Ureter (tissue), 1 donor: Measurements from ENCODE around the gene SLC29A2. TPM values are rescaled to one million over a fixed set of nuclear protein-coding genes. Genes with fewer than 3 reads are reported as not detected.

ENCODE experiments used
- DNase-seq: peaks from one replicate; pipeline ENCODE4 v3.0.0-alpha.2; 2020; ENCODE audit warnings: low spot score
- total RNA-seq: library from RNA; stranded (reverse); gene quantifications from one replicate; pipeline ENCODE4 v1.2.4, GENCODE V29; 2023
- donor health status: DM: yes; HTN: yes; CAD: no.

The SLC29A2 gene, protein sequence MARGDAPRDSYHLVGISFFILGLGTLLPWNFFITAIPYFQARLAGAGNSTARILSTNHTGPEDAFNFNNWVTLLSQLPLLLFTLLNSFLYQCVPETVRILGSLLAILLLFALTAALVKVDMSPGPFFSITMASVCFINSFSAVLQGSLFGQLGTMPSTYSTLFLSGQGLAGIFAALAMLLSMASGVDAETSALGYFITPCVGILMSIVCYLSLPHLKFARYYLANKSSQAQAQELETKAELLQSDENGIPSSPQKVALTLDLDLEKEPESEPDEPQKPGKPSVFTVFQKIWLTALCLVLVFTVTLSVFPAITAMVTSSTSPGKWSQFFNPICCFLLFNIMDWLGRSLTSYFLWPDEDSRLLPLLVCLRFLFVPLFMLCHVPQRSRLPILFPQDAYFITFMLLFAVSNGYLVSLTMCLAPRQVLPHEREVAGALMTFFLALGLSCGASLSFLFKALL
- 13.0 TPM for total RNA-seq

DNA sequence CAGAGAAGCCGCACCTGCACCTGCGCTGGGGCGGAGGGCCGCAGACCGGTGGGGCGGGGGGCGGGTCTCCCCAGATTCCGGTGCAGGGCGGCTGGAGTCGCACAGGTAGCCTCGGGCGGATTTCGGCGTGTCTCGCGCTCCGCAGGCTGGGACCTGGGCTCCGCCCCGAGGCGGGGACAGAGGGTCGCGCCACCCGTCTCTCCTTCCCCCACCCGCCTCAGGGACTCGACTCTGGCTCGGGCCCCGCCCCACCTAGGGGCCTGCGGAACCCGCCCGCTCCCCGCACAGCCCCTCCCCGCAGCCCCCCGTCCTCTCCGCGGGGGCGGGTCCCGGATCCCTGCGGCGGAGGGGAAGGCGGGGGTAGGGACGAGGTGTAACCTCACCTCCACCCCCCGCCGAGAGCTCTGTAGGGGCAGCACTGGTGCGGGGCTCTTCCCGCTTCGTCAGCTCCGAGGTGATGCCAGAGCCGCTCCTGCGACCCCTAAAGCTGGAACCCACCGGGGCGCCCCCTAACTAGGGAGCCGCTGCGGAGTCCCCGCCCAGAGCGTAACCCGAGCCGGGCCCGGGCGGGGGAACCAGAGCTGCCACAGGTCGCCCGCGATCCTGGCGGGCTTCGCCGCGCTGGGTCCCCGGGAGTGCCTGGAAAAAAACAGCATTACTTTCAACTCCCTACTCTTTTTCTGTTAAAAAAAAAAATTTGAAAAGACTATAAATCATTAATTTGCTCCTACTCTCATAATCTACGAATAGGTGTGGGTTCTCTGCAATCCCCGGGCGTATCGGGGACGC is at the start of gene SLC29A2:
Gene SLC29A2 (minus strand): TSS at position 134 of the 789 bp plus-strand sequence. CDS start 169 bp downstream, outside the sequence.
- DNase-seq, result peak; percentile 79

DNA sequence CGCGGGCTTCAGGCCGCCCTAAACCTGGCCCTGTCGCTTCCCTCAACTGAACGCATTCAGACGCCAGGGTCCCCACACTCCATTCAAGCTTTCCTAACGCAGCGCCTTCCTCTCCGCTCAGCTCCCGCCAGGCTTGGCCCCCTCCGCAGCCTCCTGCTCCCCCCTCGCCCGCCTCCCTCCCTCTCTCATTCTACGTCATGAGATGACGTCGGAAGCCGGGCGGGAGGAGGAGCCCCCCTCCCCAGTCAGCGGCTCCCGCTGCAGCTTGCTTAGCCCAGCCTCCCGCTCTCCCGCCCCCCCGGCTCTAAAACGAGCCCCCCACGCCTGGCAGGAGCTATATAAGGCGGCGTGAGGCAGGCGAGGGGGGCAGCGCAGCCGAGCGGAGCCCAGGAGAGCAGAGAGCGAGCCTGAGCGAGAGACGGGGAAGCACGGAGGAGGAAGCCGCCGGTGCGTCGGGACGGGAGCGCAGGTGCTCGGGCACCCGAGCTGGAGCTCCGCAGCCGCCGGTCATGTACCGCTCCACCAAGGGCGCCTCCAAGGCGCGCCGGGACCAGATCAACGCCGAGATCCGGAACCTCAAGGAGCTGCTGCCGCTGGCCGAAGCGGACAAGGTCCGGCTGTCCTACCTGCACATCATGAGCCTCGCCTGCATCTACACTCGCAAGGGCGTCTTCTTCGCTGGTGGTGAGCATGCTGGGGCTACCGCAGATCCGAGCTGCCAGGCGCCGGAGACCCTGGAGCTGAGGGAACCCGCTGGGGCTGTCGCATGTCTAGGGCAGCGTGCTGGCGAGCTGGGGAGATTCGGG is 49.3 kb upstream of the SLC29A2 start, which contains the start of gene NPAS4:
Gene NPAS4 (plus strand): TSS at position 365 of the 806 bp plus-strand sequence. CDS start 145 bp downstream, at position 510.
- no peak for DNase-seq

DNA sequence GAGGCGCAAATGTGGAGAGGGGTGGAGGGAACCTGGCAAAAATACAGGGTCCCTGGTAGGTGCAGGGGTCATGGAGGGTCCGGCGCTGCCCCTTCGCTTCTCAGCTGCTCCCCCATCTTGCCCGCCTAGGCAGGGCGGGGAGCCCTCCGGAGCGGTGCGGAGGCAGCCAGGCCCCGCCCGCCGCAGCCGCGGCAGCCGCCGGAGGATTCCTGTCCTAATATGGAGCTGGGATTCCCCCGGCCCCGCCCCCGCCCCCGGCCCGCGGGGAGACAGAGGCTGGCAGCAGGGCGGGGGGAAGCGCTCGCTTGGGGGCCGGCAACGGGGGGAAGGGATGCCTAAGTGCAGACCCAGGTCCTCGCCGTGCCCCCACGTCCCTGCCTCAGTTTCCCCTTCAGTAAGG is 48.3 kb upstream of the SLC29A2 start:
- no peak for DNase-seq

DNA sequence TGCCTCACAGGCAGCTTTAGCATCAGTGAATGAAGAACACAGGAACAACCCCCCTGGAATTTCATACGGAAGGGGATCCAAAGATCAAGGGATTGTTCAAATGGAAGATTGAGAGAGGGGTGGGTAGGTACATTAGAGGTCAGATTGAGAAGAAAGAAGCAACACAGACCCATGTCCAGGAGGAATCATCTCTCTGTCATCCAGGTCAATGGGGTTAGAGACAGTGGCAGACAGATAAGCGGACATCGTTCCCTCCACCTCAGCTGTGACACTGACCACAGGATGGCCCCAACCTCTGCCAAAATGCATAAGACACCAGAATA is 47.4 kb upstream of the SLC29A2 start:
- DNase-seq, result no peak

DNA sequence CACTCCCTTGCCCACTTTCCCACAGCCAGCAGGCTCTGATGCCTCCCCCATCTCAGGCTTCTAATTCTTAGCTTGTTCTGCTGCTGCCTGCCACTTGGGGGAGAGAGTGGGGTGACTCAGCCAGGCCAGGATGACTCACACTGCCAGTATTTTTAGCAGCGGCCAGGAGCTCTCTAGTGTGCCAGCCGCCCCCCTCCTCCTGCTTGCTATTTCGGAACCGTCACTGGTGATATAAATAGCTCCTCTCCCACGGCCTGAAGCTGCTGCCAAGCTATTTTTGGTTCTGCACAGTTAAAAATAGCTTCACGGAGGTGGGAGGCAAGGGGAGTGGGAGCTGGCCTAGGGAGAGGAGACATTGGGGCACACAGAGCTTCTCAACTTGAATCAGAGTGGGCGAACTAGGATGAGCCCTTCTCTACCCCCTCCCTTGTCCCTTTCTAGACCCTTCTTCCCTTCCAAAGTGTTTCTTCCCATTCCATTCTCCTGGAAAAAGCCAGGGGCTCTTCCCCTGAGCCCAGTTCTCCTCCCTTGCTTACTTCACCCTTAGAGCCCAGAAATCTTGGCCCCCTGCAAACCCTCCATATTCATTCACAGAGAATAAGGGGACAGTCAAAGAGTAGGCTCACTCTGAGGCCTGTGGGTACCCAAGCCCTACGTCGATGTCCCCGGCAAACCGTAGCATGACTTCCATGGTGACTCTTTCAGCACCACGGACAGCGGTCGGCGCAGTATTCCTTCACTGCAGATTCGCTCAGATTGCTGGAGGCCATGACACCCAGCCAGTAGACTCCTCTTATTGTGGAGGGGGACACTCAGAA is 46.8 kb upstream of the SLC29A2 start:
- peak; percentile 78 for DNase-seq

DNA sequence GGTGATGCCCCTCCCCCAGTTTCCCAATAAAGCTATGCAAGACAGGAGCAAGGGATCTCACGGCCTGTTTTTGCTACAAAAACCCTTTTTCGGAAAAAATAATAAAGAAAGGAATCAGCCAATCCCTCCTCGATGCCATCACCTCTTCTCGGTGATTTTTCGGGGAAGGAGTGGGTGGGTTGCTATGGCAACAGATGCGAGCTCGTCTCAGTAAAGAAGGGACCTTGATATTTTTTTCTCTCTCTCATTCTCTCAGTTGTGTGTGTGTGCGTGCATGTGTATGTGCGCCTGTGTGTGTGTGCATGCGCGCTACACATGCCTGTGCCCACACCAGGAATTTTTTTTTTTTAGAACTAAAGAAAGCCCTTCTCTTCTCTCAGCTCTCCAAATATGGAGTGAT is 45.4 kb upstream of the SLC29A2 start:
- no peak for DNase-seq

DNA sequence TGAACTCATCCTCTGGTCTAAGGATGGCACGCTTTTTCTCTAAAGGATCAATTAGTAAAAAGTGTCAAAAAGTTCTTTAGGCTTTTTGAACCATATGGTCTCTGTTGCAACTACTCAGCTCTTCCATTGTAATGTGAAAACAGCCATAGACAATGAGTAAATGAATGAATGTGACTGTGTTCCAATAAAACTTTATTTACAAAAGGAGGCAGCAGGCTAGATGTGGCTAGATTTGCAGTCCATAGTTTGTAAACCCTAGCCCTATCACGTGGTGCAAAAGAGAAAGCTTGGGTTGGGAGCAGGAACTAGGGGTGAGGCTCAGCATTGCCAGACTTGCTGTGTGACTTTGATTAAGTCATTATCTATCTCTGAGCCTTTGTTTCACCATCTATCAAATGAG is 43.9 kb upstream of the SLC29A2 start:
- no peak for DNase-seq

DNA sequence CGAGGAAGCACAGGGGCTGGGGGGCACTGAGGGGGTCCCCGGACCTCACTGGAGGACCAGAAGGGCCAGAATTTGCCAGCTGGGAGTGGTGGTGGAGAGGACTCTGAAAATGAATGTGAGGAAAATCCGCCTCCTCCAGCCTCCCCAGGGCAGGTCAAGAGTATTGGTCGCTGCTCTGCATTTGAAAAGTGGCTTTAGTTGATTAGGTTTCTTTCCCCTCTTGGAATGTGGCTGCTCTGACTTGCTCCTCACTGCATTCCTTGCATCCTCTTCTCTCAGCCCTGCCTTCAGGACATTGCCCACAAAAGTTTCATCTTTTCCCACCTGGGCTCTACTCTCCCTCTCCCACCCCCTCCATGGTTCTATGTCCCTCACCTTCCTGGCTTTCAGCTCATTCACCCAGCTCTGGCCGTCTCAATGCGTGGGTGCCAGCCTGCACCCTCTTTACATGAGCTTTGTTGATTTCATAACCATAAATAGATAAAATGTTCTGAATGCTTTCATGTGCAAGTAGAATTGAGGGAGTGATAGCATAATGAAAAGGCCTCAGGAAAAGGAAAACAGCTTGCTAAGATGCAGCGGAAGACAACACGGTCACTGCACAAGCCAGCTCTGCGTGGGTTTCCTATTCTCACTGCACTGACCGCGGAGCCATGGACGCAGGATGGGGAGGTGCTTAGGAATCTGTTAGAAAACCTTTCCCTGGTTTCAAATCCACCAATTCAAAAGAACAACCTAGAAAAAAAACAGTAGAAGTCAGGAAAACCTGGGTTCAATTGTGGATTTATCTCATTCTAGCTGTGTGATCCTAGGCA is 42.8 kb upstream of the SLC29A2 start:
- no peak for DNase-seq

DNA sequence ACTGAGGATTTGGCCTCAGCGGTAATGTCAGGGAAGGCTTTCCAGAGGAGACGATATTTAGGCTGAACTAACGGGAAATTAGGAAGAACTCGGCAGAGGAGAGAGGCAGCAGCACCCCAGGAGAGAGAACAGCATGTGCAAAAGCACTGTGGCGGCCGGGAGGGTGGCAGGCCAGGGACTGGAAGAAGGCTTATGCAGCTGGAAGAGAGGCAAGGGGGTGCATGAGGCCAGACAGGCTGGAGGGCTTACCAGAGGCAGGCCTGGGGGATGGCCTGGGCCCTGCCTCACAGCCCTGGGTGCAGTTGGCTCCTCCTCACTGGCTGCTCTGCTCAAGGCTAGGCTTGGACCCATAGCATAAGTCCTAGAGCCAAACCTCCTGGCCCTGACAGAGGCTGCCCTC is 41.6 kb upstream of the SLC29A2 start:
- no peak for DNase-seq

DNA sequence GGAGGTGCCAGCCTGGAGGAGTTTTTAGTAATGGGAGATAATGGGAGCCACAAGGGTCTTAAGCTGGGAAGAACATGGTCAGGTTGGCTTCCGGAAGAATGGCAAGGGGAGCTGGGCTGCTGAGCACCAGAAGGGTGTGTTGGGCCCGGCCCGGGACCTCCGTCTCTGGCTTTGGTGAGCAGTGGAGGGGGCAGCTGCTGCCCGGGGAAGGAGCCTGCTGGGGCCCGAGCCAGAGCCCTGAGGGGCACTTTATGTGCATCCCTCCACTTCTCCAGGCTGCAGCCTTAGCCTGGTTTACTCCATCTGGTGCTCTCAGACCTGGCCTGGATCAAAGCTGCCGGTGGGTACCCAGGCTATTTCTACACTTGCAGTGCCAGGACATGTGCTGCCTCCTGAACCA is 40.5 kb upstream of the SLC29A2 start:
- DNase-seq, result no peak

DNA sequence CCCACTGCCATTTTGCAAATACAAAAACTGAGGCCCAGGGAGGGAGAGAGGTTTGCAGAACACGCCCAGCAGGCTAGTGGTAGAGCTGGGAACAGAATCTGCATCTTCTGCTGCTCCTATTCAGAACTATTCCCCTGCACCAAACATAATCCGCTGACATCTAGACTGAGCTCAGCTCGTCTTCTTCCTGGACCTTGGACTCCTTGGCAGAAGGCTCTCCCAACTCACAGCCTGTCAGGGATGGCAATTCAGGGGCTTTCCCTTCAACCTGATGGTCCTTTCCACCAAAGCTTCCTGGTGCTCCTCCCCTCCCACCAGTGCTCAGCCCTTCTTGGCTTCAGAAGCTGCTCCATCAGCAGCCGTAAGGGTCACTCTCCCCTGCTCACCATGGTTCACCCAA is 39.8 kb upstream of the SLC29A2 start:
- no peak for DNase-seq

DNA sequence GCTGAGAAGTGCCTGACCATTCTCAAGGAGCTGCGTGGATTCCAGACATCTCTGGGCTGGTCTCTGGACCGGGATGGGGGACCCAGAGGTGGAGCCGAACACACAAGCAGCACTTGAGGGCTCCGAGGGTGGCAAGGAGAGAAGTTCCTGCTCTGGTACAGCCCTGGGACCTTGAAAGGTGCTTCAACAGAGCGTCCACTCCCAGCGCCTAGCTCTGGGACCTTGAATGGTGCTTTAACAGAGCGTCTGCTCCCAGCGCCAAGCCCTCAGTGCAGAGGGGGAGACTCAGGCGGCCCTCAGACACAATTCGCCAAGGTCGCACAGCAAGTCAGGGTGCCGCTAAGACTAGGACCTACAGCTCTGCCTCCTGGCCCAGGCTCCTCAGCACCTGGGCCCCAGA is 38.6 kb upstream of the SLC29A2 start:
- DNase-seq, result no peak

DNA sequence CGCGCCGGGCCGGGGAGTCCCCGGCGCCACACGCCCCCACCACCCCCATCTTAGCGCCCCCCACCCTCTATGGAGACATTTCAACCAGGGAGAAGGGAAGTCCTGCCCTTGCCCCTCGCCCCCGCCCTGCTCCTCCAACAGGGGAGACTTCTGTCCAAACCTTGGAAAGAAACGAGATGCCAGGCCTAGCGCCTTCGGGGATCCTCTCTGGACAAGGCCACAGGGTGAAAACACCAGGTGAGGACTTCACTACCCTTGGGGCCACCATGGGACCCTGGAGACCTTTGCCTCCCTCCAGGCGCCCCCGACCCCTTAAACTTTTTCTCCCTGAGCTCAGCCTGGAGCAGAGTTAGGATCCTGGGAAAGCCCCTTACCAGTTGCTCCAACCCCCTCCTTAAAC is 37.7 kb upstream of the SLC29A2 start:
- no peak for DNase-seq

DNA sequence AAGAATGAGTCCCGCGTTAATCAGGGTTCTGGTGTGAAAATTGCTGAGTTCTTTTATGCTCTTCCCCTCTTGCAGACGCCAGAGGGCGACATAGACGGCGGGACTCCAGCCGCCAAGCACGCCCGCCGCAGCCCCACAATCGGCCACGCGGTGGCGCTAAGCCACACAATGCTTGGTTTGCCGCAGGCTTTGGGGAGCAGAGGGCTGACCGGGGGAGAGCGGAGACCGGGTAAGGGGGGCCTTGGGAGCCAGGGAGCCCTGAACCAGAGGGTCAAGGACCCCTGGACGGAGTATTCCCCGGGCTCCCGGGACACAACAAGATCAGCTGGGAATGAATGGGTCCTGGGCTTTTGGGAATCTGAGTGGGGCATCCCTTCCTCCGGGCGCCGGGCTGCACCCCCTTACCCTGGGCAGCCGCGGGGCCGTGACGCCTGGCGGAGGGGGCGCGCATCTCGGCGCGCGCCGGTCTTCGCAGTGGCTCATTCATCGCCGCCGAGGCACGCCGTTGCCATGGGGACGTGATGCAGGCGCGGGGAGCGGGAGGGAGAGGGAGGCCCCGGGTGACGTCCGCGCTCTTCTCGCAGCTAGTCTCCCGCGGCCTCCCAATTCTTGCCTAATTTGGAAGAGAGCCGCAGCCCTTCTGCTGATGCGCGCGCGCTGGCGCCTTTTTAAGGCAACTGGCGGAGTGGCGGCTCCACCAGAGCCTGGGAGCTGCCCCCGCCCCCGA is 37.1 kb upstream of the SLC29A2 start:
- DNase-seq, result peak; percentile 90

DNA sequence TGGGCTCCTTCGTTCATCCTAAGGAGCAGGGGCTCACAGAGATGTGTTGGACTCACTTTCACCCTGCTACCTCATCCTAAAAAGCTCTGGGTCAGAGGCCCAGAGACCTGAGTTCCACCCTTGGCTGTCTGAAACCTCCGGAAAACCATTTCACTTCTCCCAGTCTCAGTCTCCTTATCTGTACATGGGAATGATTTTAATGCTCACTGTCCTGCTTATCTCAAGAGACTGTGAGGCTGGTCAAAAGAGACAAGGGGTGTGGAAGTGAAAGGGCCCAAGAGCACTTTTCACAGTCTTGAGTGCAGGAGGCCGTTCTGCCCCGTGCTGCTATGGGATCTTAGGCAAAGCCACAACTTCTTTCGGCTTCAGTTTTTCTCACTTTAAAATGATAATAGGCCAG is 36.1 kb upstream of the SLC29A2 start:
- no peak for DNase-seq

DNA sequence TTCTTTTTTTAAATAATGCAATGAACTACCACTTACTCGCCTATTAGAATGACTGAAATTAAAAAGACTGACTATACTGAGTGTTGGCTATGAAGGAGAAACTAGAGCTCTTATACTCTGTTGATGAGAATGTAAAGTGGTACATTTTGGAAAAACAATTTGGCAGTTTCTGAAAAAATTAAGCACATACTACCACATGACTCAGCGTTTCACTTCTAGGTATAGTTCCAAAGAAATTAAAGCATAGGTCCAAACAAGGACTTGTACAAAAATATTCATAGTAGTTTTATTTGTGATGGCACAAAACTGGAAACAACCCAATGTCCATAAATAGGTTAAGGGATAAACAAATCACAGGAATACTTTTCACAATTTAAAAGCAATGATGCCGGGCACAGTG is 22.4 kb upstream of the SLC29A2 start:
- no peak for DNase-seq

DNA sequence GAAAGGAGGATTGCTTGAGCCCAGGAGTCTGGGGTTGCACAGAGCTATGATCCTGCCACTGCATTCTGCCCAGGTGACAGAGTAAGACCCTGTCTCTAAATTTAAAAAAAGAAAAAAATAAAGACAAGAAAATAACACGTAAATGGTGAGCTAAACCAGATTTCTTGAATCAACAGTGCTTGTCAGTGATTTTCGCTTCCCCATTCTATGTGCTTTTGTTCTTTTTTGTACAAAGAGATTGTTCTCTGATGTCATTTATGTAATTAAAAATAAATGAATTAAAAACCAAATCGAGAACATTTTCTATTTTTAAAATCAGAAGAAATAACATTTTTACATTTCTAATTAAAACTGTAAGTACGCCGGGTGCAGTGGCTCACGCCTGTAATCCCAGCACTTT is 19.8 kb upstream of the SLC29A2 start:
- no peak for DNase-seq

DNA sequence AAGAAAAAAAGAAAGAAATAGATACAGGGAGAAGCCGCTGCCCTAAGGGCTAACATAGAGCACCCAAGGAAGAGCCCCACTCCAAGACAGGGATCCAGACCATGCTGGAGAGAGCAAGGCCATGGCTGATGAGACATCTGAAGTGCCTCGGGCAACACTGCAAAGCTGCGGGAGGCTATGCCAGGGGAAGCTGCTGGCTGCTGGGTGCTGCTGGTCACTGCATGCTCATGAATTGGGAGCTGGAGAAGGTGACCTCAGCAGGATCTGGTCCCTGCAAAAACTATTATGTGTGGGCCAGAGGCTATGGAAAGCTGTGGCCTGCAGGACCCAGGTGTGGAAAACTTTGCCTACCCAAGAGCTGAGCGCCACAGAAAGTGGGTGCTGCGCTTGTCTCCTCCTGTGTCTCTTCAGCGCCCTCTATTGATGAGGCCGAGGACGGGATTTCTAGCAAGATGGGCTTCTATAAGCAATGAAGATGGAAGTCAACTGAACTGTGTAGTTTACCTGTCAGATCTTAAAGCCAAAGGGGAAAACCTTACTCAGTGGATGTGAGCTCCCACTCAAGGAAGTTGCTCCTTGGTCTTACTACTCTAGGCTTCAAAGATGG is 17.3 kb upstream of the SLC29A2 start:
- peak; percentile 72 for DNase-seq
